SK-N-SH treated with all-trans-retinoic acid at 6 μM for 48 hours (cell line): ENCODE data around the gene DSCAM.

Experiments
- ATAC-seq: fragments of 200-7000 bp; cut with Tn5 transposase; 3 replicates; pipeline ENCODE4 v1.9.1; 2020; ENCODE audit warnings: mild to moderate bottlenecking, moderate library complexity
- ARNTL ChIP-seq: fragments of 450-650 bp; formaldehyde crosslinking; IDR thresholded peaks from 2 replicates; pipeline ENCODE4 v1.5.0; 2020; ENCODE audit warnings: low read depth, mild to moderate bottlenecking, moderate library complexity, borderline replicate concordance
- BACH2 ChIP-seq: fragments of 250-450 bp; sonication (Bioruptor Pico); IDR thresholded peaks from 2 replicates; pipeline ENCODE4 v1.9.0; 2021; ENCODE audit warnings: mild to moderate bottlenecking, borderline replicate concordance
- CSDC2 ChIP-seq: fragments of 250-450 bp; sonication (Bioruptor Pico); IDR thresholded peaks from 2 replicates; pipeline ENCODE4 v1.5.0; 2020; ENCODE audit warnings: mild to moderate bottlenecking, moderate library complexity
- GLIS3 ChIP-seq: fragments of 250-450 bp; sonication (Bioruptor Pico); IDR thresholded peaks from 2 replicates; pipeline ENCODE4 v1.5.0; 2020; ENCODE audit warnings: mild to moderate bottlenecking, moderate library complexity
- ISL1 ChIP-seq: fragments of 250-450 bp; sonication (Bioruptor Pico); IDR thresholded peaks from 2 replicates; pipeline ENCODE4 v2.1.2; 2022; ENCODE audit warnings: mild to moderate bottlenecking, moderate library complexity
- PPARA ChIP-seq: fragments of 250-450 bp; sonication (Bioruptor Pico); IDR thresholded peaks from 2 replicates; pipeline ENCODE4 v1.5.0; 2020; ENCODE audit warnings: mild to moderate bottlenecking, borderline replicate concordance
- RARB ChIP-seq: fragments of 250-450 bp; sonication (Bioruptor Pico); IDR thresholded peaks from 2 replicates; pipeline ENCODE4 v1.8.0; 2021; ENCODE audit warnings: mild to moderate bottlenecking, moderate library complexity
- SNAI2 ChIP-seq: fragments of 250-450 bp; sonication (Bioruptor Pico); IDR thresholded peaks from 2 replicates; pipeline ENCODE4 v1.5.0; 2020; ENCODE audit warnings: mild to moderate bottlenecking, moderate library complexity
- TCF4 ChIP-seq: fragments of 250-450 bp; sonication (Bioruptor Pico); IDR thresholded peaks from 2 replicates; pipeline ENCODE4 v1.8.0; 2021; ENCODE audit warnings: mild to moderate bottlenecking, moderate library complexity, borderline replicate concordance
- TOX ChIP-seq: fragments of 250-450 bp; sonication (Bioruptor Pico); IDR thresholded peaks from 2 replicates; pipeline ENCODE4 v1.8.0; 2021; ENCODE audit warnings: mild to moderate bottlenecking, moderate library complexity, borderline replicate concordance
- ZC3H10 ChIP-seq: fragments of 250-450 bp; sonication (Bioruptor Pico); IDR thresholded peaks from 2 replicates; pipeline ENCODE4 v1.5.1; 2021; ENCODE audit warnings: mild to moderate bottlenecking, moderate library complexity
- ZFP3 ChIP-seq: fragments of 250-450 bp; sonication (Bioruptor Pico); IDR thresholded peaks from 2 replicates; pipeline ENCODE4 v1.5.0; 2020; ENCODE audit warnings: mild to moderate bottlenecking, moderate library complexity
- ZFP30 ChIP-seq: fragments of 450-650 bp; formaldehyde crosslinking; IDR thresholded peaks from 2 replicates; pipeline ENCODE4 v1.5.0; 2022; ENCODE audit warnings: mild to moderate bottlenecking, moderate library complexity
- ZNF565 ChIP-seq: fragments of 450-650 bp; formaldehyde crosslinking; conservative IDR thresholded peaks from 2 replicates; pipeline ENCODE4 v1.5.0; 2020; ENCODE audit warnings: low read depth, mild to moderate bottlenecking, moderate library complexity
- ZNF70 ChIP-seq: fragments of 450-650 bp; formaldehyde crosslinking; IDR thresholded peaks from 2 replicates; pipeline ENCODE4 v1.5.0; 2020; ENCODE audit warnings: mild to moderate bottlenecking, moderate library complexity
- ZNF8 ChIP-seq: fragments of 450-650 bp; formaldehyde crosslinking; IDR thresholded peaks from 2 replicates; pipeline ENCODE4 v1.5.0; 2020; ENCODE audit warnings: mild to moderate bottlenecking, moderate library complexity
- TF ChIP-seq, protein P1 (sequence below): fragments of 250-450 bp; sonication (Bioruptor Pico); IDR thresholded peaks from 2 replicates; pipeline ENCODE4 v1.5.1; 2021; ENCODE audit warnings: mild to moderate bottlenecking, moderate library complexity
- TF ChIP-seq, protein P2 (sequence below): fragments of 250-450 bp; sonication (Bioruptor Pico); IDR thresholded peaks from 2 replicates; pipeline ENCODE4 v1.8.0; 2021; ENCODE audit warnings: low read depth, mild to moderate bottlenecking, moderate library complexity, borderline replicate concordance
- TF ChIP-seq, protein P3 (sequence below): fragments of 250-450 bp; sonication (Bioruptor Pico); IDR thresholded peaks from 2 replicates; pipeline ENCODE4 v1.5.0; 2020; ENCODE audit warnings: mild to moderate bottlenecking, moderate library complexity
- TF ChIP-seq, protein P4 (sequence below): fragments of 250-450 bp; sonication (Bioruptor Pico); IDR thresholded peaks from 2 replicates; pipeline ENCODE4 v1.5.1; 2020; ENCODE audit warnings: low read depth, mild to moderate bottlenecking, moderate library complexity
- TF ChIP-seq, protein P5 (sequence below): fragments of 250-450 bp; sonication (Bioruptor Pico); IDR thresholded peaks from 2 replicates; pipeline ENCODE4 v1.8.0; 2020; ENCODE audit warnings: mild to moderate bottlenecking, moderate library complexity, borderline replicate concordance

Gene DSCAM

DNA sequence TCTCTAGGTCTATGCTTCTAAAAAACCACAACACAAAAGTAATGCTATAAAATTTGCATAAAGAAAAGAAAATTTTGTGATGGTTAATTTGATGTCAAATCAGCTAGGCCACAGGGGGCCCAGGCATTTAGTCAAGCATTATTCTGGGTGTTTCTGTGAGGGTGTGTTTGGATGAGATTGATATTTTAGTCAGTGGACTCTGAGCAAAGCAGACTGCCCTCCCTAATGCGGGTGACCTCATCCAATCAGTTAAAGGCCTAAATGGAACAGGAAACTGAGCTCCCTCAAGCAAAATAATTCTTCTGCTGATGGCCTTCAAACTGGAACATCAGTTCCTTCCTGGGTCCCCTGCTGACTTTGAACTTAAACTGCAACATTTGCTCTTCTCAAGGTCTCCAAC is 358.0 kb downstream of the DSCAM start:
- ATAC-seq: no peak
- no peak for TF ChIP-seq SNAI2 (CRISPR knock-in tag)
- TF ChIP-seq, protein P1, sequence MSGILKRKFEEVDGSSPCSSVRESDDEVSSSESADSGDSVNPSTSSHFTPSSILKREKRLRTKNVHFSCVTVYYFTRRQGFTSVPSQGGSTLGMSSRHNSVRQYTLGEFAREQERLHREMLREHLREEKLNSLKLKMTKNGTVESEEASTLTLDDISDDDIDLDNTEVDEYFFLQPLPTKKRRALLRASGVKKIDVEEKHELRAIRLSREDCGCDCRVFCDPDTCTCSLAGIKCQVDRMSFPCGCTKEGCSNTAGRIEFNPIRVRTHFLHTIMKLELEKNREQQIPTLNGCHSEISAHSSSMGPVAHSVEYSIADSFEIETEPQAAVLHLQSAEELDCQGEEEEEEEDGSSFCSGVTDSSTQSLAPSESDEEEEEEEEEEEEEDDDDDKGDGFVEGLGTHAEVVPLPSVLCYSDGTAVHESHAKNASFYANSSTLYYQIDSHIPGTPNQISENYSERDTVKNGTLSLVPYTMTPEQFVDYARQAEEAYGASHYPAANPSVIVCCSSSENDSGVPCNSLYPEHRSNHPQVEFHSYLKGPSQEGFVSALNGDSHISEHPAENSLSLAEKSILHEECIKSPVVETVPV: no peak
- TF ChIP-seq ZFP30 (CRISPR knock-in tag): no peak
- TF ChIP-seq GLIS3: no peak
- TF ChIP-seq RARB (CRISPR knock-in tag): no peak
- TF ChIP-seq ZC3H10 (CRISPR knock-in tag): no peak
- TF ChIP-seq ZNF70 (CRISPR knock-in tag): no peak
- TF ChIP-seq ZNF565: no peak
- TF ChIP-seq, protein P2, sequence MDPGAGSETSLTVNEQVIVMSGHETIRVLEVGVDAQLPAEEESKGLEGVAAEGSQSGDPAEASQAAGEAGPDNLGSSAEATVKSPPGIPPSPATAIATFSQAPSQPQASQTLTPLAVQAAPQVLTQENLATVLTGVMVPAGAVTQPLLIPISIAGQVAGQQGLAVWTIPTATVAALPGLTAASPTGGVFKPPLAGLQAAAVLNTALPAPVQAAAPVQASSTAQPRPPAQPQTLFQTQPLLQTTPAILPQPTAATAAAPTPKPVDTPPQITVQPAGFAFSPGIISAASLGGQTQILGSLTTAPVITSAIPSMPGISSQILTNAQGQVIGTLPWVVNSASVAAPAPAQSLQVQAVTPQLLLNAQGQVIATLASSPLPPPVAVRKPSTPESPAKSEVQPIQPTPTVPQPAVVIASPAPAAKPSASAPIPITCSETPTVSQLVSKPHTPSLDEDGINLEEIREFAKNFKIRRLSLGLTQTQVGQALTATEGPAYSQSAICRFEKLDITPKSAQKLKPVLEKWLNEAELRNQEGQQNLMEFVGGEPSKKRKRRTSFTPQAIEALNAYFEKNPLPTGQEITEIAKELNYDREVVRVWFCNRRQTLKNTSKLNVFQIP: no peak
- no peak for TF ChIP-seq CSDC2
- TF ChIP-seq, protein P3, sequence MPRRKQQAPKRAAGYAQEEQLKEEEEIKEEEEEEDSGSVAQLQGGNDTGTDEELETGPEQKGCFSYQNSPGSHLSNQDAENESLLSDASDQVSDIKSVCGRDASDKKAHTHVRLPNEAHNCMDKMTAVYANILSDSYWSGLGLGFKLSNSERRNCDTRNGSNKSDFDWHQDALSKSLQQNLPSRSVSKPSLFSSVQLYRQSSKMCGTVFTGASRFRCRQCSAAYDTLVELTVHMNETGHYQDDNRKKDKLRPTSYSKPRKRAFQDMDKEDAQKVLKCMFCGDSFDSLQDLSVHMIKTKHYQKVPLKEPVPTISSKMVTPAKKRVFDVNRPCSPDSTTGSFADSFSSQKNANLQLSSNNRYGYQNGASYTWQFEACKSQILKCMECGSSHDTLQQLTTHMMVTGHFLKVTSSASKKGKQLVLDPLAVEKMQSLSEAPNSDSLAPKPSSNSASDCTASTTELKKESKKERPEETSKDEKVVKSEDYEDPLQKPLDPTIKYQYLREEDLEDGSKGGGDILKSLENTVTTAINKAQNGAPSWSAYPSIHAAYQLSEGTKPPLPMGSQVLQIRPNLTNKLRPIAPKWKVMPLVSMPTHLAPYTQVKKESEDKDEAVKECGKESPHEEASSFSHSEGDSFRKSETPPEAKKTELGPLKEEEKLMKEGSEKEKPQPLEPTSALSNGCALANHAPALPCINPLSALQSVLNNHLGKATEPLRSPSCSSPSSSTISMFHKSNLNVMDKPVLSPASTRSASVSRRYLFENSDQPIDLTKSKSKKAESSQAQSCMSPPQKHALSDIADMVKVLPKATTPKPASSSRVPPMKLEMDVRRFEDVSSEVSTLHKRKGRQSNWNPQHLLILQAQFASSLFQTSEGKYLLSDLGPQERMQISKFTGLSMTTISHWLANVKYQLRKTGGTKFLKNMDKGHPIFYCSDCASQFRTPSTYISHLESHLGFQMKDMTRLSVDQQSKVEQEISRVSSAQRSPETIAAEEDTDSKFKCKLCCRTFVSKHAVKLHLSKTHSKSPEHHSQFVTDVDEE: no peak
- no peak for TF ChIP-seq PPARA (CRISPR knock-in tag)
- TF ChIP-seq TCF4 (CRISPR knock-in tag): no peak
- TF ChIP-seq, protein P4, sequence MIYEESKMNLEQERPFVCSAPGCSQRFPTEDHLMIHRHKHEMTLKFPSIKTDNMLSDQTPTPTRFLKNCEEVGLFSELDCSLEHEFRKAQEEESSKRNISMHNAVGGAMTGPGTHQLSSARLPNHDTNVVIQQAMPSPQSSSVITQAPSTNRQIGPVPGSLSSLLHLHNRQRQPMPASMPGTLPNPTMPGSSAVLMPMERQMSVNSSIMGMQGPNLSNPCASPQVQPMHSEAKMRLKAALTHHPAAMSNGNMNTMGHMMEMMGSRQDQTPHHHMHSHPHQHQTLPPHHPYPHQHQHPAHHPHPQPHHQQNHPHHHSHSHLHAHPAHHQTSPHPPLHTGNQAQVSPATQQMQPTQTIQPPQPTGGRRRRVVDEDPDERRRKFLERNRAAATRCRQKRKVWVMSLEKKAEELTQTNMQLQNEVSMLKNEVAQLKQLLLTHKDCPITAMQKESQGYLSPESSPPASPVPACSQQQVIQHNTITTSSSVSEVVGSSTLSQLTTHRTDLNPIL (CRISPR knock-in tag): no peak
- no peak for TF ChIP-seq ZFP3 (CRISPR knock-in tag)
- no peak for TF ChIP-seq TOX (CRISPR knock-in tag)
- TF ChIP-seq, protein P5, sequence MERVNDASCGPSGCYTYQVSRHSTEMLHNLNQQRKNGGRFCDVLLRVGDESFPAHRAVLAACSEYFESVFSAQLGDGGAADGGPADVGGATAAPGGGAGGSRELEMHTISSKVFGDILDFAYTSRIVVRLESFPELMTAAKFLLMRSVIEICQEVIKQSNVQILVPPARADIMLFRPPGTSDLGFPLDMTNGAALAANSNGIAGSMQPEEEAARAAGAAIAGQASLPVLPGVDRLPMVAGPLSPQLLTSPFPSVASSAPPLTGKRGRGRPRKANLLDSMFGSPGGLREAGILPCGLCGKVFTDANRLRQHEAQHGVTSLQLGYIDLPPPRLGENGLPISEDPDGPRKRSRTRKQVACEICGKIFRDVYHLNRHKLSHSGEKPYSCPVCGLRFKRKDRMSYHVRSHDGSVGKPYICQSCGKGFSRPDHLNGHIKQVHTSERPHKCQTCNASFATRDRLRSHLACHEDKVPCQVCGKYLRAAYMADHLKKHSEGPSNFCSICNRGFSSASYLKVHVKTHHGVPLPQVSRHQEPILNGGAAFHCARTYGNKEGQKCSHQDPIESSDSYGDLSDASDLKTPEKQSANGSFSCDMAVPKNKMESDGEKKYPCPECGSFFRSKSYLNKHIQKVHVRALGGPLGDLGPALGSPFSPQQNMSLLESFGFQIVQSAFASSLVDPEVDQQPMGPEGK (CRISPR knock-in tag): no peak
- TF ChIP-seq ARNTL (CRISPR knock-in tag): no peak
- no peak for TF ChIP-seq ZNF8 (CRISPR knock-in tag)
- no peak for TF ChIP-seq BACH2 (CRISPR knock-in tag)

DNA sequence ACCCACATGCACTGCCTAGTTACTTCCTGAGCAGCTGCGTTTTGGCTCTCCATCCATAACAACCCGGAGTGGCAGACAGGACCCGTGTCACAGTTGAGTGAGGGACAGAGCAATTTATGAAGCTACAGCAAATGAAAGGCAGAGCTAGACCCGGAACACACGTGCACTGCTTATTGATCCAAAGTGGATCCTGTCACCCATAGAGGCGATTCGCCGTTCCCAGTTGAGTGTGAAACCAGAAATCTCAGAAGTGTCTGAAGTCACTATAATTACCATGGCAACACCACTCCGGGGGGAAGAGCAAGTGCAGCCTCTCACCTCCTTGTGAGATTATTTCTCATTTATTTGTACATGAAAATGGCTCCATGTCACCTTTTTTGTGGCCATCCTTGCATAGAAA is 365.2 kb downstream of the DSCAM start:
- ATAC-seq: no peak
- TF ChIP-seq PPARA (CRISPR knock-in tag) (no peak), ZNF565 (no peak), TOX (CRISPR knock-in tag) (no peak), BACH2 (CRISPR knock-in tag) (no peak), ISL1 (CRISPR knock-in tag) (no peak), ARNTL (CRISPR knock-in tag) (no peak), RARB (CRISPR knock-in tag) (no peak), CSDC2 (no peak)
- TF ChIP-seq, protein P5 (CRISPR knock-in tag): no peak
- TF ChIP-seq, protein P1: no peak
